PC-3 (cell line): ENCODE measurements around the gene CCNF. TPM values are rescaled to one million over a fixed set of nuclear protein-coding genes. Genes with fewer than 3 reads are reported as not detected.

Experiments used
- microRNA-seq: library from miRNA; unstranded; fragments of <30 nt; microRNA quantifications from one replicate; pipeline ENCODE4 v1.1.0, GENCODE V29; 2020; ENCODE audit not compliant: unreplicated experiment
- total RNA-seq: library from RNA; depleted of rRNA; stranded (reverse); fragments of >200 nt; gene quantifications from 2 replicates; pipeline ENCODE4 v1.2.3, GENCODE V29; 2014; rRNA removed

Gene CCNF
- total RNA-seq, 1 experiment from 2014 or later, result 26.8 TPM

Small RNA genes lying within 50 kb of the gene (microRNA-seq; reads per million reads assigned to microRNA genes)
- gene MIR6767 (not detected), gene MIR6768 (not detected)

Other genes starting within 250 kb of the CCNF start
- gene CASKIN1, start 232.8 kb upstream of the CCNF start, total RNA-seq, result 1.6 and 1.7 TPM in 2 replicates
- gene MLST8, start 224.0 kb upstream of the CCNF start, total RNA-seq, result 63.3 and 73.6 TPM in 2 replicates
- 2.1 and 4.8 TPM in 2 replicates for gene BRICD5, start 218.6 kb upstream of the CCNF start, total RNA-seq
- 46.0 and 58.1 TPM in 2 replicates for gene PGP, start 214.6 kb upstream of the CCNF start, total RNA-seq
- gene E4F1, start 205.9 kb upstream of the CCNF start, total RNA-seq, result 49.0 and 57.7 TPM in 2 replicates
- 1.6 and 2.7 TPM in 2 replicates for gene DNASE1L2, start 193.0 kb upstream of the CCNF start, total RNA-seq
- gene ECI1, start 177.9 kb upstream of the CCNF start, total RNA-seq, result 71.7 and 90.5 TPM in 2 replicates
- gene RNPS1, start 161.3 kb upstream of the CCNF start, total RNA-seq, result 131 and 154 TPM in 2 replicates
- 11.0 and 15.5 TPM in 2 replicates for gene ABCA3, start 88.7 kb upstream of the CCNF start, total RNA-seq
- 35.5 and 44.9 TPM in 2 replicates for gene TEDC2, start 30.7 kb downstream of the CCNF start, total RNA-seq
- gene NTN3, start 41.9 kb downstream of the CCNF start, total RNA-seq, result not detected in 2 replicates
- 11.3 and 15.2 TPM in 2 replicates for gene TBC1D24, start 45.7 kb downstream of the CCNF start, total RNA-seq
- 67.4 and 80.2 TPM in 2 replicates for gene ATP6V0C, start 84.5 kb downstream of the CCNF start, total RNA-seq
- 50.3 and 62.8 TPM in 2 replicates for gene AMDHD2, start 90.9 kb downstream of the CCNF start, total RNA-seq
- 0.46 TPM in 1 of 2 replicates, not detected in the other for gene CEMP1, start 102.0 kb downstream of the CCNF start, total RNA-seq
- 13.7 and 18.9 TPM in 2 replicates for gene PDPK1, start 108.6 kb downstream of the CCNF start, total RNA-seq